HepG2 (cell line): Measurements from ENCODE around the gene AHCTF1. TPM values are rescaled to one million over a fixed set of nuclear protein-coding genes. Genes with fewer than 3 reads are reported as not detected.

Experiments
- CREM ChIP-seq, 2 experiments: sonication (generic) in 1 of 2; formaldehyde crosslinking in 1 of 2; IDR thresholded peaks; 2 replicates each; pipeline versions ENCODE4 v1.4.0 to v1.6.1; 2016 to 2020; ENCODE audit warnings: antibody characterized with exemption in 1 of 2, mild to moderate bottlenecking in 1 of 2, missing genetic modification reagents in 1 of 2
- HDAC2 ChIP-seq: sonication (generic); formaldehyde crosslinking; IDR thresholded peaks from 2 replicates; pipeline ENCODE4 v1.4.0; 2020; ENCODE audit warnings: missing genetic modification reagents
- HMG20A ChIP-seq: IDR thresholded peaks from 2 replicates; pipeline ENCODE4 v1.6.1; 2016; ENCODE audit warnings: borderline replicate concordance
- IRF9 ChIP-seq: sonication (generic); formaldehyde crosslinking; IDR thresholded peaks from 2 replicates; pipeline ENCODE4 v1.8.0; 2022; ENCODE audit warnings: missing genetic modification reagents, mild to moderate bottlenecking, borderline replicate concordance
- KAT7 ChIP-seq: IDR thresholded peaks from 2 replicates; pipeline ENCODE4 v1.6.1; 2018; ENCODE audit warnings: borderline replicate concordance, missing compliant biosample characterization
- LBX2 ChIP-seq: sonication (generic); formaldehyde crosslinking; IDR thresholded peaks from 2 replicates; pipeline ENCODE4 v1.5.0; 2020; ENCODE audit warnings: missing genetic modification reagents, mild to moderate bottlenecking, borderline replicate concordance
- MNT ChIP-seq: fragments of 450-650 bp; IDR thresholded peaks from 2 replicates; pipeline ENCODE4 v1.6.1; 2016
- ONECUT2 ChIP-seq: sonication (generic); formaldehyde crosslinking; IDR thresholded peaks from 2 replicates; pipeline ENCODE4 v1.4.0; 2020; ENCODE audit warnings: missing genetic modification reagents
- RARA ChIP-seq: IDR thresholded peaks from 2 replicates; pipeline ENCODE4 v1.6.1; 2016; ENCODE audit warnings: missing genetic modification reagents, missing compliant biosample characterization
- SMC3 ChIP-seq: IDR thresholded peaks from 2 replicates; pipeline ENCODE4 v1.6.1; 2011; ENCODE audit warnings: low read length, improper control_type of control experiment
- SOX13 ChIP-seq, 3 experiments: fragments of 450-650 bp in 1 of 3; sonication (generic) in 1 of 3; formaldehyde crosslinking in 1 of 3; IDR thresholded peaks in 2 of 3; conservative IDR thresholded peaks in 1 of 3; 2 replicates each; pipeline versions ENCODE4 v1.5.0 to v1.6.1; 2016 to 2020; ENCODE audit warnings: antibody characterized with exemption in 1 of 3, mild to moderate bottlenecking in 1 of 3, missing compliant biosample characterization in 1 of 3, missing genetic modification reagents in 1 of 3, moderate library complexity in 1 of 3
- SOX6 ChIP-seq, 2 experiments: fragments of 450-650 bp in 1 of 2; sonication (generic) in 1 of 2; formaldehyde crosslinking in 1 of 2; IDR thresholded peaks; 2 replicates each; pipeline versions ENCODE4 v1.4.0 to v1.6.1; 2017 to 2020; ENCODE audit warnings: antibody characterized with exemption in 1 of 2, mild to moderate bottlenecking in 1 of 2, missing genetic modification reagents in 1 of 2
- SP5 ChIP-seq: IDR thresholded peaks from 2 replicates; pipeline ENCODE4 v1.6.1; 2016; ENCODE audit warnings: low read depth, borderline replicate concordance
- SUZ12 ChIP-seq: fragments of 150-350 bp; IDR thresholded peaks from 2 replicates; pipeline ENCODE4 v1.6.1; 2014; ENCODE audit warnings: low read depth, low read length
- TBX3 ChIP-seq: fragments of 450-650 bp; IDR thresholded peaks from 2 replicates; pipeline ENCODE4 v1.6.1; 2017; ENCODE audit warnings: antibody characterized with exemption, mild to moderate bottlenecking, inconsistent platforms, borderline replicate concordance
- TP53 ChIP-seq: sonication (generic); formaldehyde crosslinking; conservative IDR thresholded peaks from 2 replicates; pipeline ENCODE4 v1.4.0; 2020; ENCODE audit warnings: missing genetic modification reagents
- WIZ ChIP-seq: sonication (generic); formaldehyde crosslinking; IDR thresholded peaks from 2 replicates; pipeline ENCODE4 v1.5.1; 2020; ENCODE audit warnings: mild to moderate bottlenecking, missing genetic modification reagents
- ZBTB2 ChIP-seq: sonication (generic); formaldehyde crosslinking; IDR thresholded peaks from 2 replicates; pipeline ENCODE4 v1.8.0; 2022; ENCODE audit warnings: low read depth, missing genetic modification reagents
- ZNF263 ChIP-seq: sonication (generic); formaldehyde crosslinking; IDR thresholded peaks from 2 replicates; pipeline ENCODE4 v1.4.0; 2020; ENCODE audit warnings: missing genetic modification reagents
- ZNF367 ChIP-seq: sonication (generic); formaldehyde crosslinking; IDR thresholded peaks from 2 replicates; pipeline ENCODE4 v1.4.0; 2020; ENCODE audit warnings: missing genetic modification reagents, borderline replicate concordance
- ZNF451 ChIP-seq: sonication (generic); formaldehyde crosslinking; IDR thresholded peaks from 2 replicates; pipeline ENCODE4 v1.5.0; 2020; ENCODE audit warnings: mild to moderate bottlenecking, missing genetic modification reagents
- ZNF776 ChIP-seq: sonication (generic); formaldehyde crosslinking; IDR thresholded peaks from 2 replicates; pipeline ENCODE4 v1.4.0; 2020; ENCODE audit warnings: mild to moderate bottlenecking, missing genetic modification reagents
- ZNF790 ChIP-seq: sonication (generic); formaldehyde crosslinking; IDR thresholded peaks from 2 replicates; pipeline ENCODE4 v1.8.0; 2022; ENCODE audit warnings: missing genetic modification reagents, mild to moderate bottlenecking, borderline replicate concordance
- ZZZ3 ChIP-seq: sonication (generic); formaldehyde crosslinking; IDR thresholded peaks from 2 replicates; pipeline ENCODE4 v1.4.0; 2020; ENCODE audit warnings: missing genetic modification reagents, mild to moderate bottlenecking, borderline replicate concordance
- polyA plus RNA-seq, 8 experiments: library from polyadenylated mRNA; depleted of rRNA in 3 of 8; stranded (reverse) in 7 of 8; unstranded in 1 of 8; fragments of >200 nt; fragmentation: Illumina TruSeq in 4 of 8; extraction: Trizol in 4 of 8; gene quantifications; 2 replicates each; pipeline versions ENCODE4 v1.2.1 to v1.2.3, GENCODE V29; 2011 to 2016; ENCODE audit warnings: low read depth in 4 of 8, missing spikeins in 1 of 8, mixed read lengths in 1 of 8; ENCODE audit not compliant: insufficient read depth in 1 of 8
- total RNA-seq, 5 experiments: library from RNA; depleted of rRNA; stranded (reverse); fragments of >200 nt; fragmentation: Illumina TruSeq; extraction: Trizol; gene quantifications; 2 replicates each; pipeline ENCODE4 v1.2.3, GENCODE V29; 2016; ENCODE audit warnings: low read depth in 1 of 5
- TF ChIP-seq, protein P1 (sequence below): sonication (generic); formaldehyde crosslinking; IDR thresholded peaks from 2 replicates; pipeline ENCODE4 v1.5.0; 2020; ENCODE audit warnings: mild to moderate bottlenecking, missing genetic modification reagents

Gene AHCTF1
- total and polyA plus RNA-seq, 2 of the 13 experiments (the other 11 are each of a cell fraction or from before 2014, with no cell fraction given): 16.6 to 45.9 TPM

- TF ChIP-seq ZNF263 (CRISPR knock-in tag) (no peak), SUZ12 (no peak), SOX6 (IDR thresholded peaks at IDR 0.05) (no peak), SOX6 (CRISPR knock-in tag; IDR thresholded peaks at IDR 0.05) (peak; percentile 54; the same call in 1 of the 2 replicates), ZZZ3 (CRISPR knock-in tag) (no peak), ZNF451 (CRISPR knock-in tag) (no peak), IRF9 (CRISPR knock-in tag) (no peak), ZNF790 (CRISPR knock-in tag) (no peak), SOX13 (IDR thresholded peaks at IDR 0.05) (no peak), SOX13 (CRISPR knock-in tag; conservative IDR thresholded peaks at IDR 0.05 in 1 of 2, IDR thresholded peaks at IDR 0.05 in 1 of 2) (peak in 1 of 2 experiments; percentile 23; a peak in 1 of 4 replicates), SP5 (no peak), HMG20A (CRISPR knock-in tag) (peak; percentile 35; the same call in 1 of the 2 replicates), CREM (IDR thresholded peaks at IDR 0.05) (no peak), CREM (CRISPR knock-in tag; IDR thresholded peaks at IDR 0.05) (no peak), HDAC2 (CRISPR knock-in tag) (no peak), WIZ (no peak), KAT7 (CRISPR knock-in tag) (no peak), ONECUT2 (peak; percentile 83), TBX3 (peak; percentile 55; the same call in 1 of the 2 replicates), TP53 (CRISPR knock-in tag) (no peak), RARA (CRISPR knock-in tag) (peak; percentile 69), MNT (no peak), ZBTB2 (no peak), ZNF367 (CRISPR knock-in tag) (no peak), SMC3 (no peak), LBX2 (CRISPR knock-in tag) (no peak), ZNF776 (no peak)
- TF ChIP-seq, protein P1, sequence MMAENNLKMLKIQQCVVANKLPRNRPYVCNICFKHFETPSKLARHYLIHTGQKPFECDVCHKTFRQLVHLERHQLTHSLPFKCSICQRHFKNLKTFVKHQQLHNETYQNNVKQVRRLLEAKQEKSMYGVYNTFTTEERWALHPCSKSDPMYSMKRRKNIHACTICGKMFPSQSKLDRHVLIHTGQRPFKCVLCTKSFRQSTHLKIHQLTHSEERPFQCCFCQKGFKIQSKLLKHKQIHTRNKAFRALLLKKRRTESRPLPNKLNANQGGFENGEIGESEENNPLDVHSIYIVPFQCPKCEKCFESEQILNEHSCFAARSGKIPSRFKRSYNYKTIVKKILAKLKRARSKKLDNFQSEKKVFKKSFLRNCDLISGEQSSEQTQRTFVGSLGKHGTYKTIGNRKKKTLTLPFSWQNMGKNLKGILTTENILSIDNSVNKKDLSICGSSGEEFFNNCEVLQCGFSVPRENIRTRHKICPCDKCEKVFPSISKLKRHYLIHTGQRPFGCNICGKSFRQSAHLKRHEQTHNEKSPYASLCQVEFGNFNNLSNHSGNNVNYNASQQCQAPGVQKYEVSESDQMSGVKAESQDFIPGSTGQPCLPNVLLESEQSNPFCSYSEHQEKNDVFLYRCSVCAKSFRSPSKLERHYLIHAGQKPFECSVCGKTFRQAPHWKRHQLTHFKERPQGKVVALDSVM (CRISPR knock-in tag): no peak
These were observed 104.4 kb downstream of the AHCTF1 start (continued) for GRCh38 chr1:246827396-246827795.
